ENCODE data around the gene SH2D7.

DNA sequence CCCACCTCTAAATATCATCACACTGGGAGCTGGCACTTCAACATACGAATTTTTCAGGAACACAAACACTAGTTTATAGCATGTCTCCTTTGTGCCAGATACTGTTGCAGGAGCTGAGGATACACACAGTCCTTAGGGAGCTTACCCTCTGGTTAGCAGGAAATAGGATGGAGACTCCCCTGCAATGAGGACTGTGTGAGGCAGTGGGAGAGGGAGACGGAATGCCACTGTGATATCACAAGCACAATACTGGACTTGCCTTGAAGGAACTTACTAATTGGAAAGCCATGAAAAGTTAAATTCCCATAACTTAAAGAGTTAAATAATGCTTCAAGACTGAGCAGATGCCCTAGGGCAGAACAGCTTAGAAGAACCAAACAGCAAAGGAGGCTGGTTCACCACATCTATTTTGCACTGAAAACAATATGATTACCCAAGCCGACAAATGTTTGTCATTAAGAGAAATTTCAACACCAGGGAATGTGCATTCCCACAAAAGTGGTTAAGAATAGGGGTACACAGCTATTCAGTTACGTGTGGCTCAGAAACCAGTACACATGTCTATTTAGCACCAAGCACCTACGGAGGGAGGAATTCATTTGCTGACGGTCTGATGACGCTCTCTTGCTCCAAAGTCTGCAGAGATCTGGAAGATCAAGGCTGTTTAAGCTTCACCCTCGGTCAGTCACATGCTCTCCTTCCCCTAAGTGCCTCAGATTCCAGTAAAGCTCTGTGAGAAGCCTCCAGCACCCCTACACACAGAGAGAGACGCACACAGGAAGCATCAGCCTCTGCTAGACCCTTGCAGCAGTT, 20.1 kb upstream of the SH2D7 start:
- TF ChIP-seq, protein P1, sequence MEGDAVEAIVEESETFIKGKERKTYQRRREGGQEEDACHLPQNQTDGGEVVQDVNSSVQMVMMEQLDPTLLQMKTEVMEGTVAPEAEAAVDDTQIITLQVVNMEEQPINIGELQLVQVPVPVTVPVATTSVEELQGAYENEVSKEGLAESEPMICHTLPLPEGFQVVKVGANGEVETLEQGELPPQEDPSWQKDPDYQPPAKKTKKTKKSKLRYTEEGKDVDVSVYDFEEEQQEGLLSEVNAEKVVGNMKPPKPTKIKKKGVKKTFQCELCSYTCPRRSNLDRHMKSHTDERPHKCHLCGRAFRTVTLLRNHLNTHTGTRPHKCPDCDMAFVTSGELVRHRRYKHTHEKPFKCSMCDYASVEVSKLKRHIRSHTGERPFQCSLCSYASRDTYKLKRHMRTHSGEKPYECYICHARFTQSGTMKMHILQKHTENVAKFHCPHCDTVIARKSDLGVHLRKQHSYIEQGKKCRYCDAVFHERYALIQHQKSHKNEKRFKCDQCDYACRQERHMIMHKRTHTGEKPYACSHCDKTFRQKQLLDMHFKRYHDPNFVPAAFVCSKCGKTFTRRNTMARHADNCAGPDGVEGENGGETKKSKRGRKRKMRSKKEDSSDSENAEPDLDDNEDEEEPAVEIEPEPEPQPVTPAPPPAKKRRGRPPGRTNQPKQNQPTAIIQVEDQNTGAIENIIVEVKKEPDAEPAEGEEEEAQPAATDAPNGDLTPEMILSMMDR (IDR thresholded peaks at IDR 0.05; ENCODE audit: low read length): no peak
- TF ChIP-seq EZH2 (IDR thresholded peaks at IDR 0.05; ENCODE audit: borderline replicate concordance, low read length): no peak

Data from OCI-LY1 (cell line).